ENCODE data around the gene BNC1.
"Not testable (repeated sequence)": the region's sequence is repeated elsewhere in the genome, so short reads cannot be mapped to it uniquely, and the experiment has no call there.

Gene BNC1

DNA sequence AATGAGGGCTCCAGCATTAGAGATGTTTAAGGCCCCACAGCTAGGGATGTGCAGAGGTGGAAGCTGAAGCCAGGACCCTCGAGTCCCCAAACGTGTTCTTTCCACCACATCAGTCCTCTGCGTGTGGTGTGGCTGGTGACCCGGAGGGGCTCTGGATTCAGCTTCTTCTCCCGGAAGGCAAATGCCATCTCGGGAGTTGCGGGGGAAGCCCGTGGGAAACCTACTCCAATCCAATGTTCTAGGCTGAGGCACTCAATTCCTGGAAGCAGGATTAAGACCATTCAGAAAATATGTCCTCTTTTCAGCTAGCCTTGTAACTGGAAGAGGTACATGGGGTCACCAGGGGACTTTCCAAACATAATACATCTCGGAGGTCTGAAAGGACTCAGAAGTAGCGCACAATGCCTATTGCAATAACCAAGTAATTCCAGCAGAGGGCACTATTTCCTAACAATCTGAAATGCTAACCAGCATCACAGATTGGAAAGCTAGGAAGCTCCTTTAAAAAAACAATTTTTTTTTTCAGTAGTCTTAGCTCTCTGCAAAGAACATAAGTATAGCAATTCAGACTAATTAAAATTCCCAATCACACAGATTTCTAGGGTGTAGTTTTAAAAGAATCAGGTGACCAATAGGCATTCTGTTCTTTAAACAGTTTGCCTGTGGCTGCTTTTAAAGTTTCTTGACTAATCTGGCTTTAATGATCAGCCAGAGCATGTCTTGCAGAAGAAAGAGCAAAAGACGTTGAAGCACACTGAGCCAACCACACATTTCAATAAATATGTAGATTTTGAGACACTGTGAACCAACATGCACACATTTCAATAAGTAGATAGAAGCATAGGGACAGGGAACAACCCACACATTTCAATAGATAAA is 36.1 kb downstream of the BNC1 start:
- DNase-seq (ENCODE audit: low read depth in 2 of 2), result no peak

DNA sequence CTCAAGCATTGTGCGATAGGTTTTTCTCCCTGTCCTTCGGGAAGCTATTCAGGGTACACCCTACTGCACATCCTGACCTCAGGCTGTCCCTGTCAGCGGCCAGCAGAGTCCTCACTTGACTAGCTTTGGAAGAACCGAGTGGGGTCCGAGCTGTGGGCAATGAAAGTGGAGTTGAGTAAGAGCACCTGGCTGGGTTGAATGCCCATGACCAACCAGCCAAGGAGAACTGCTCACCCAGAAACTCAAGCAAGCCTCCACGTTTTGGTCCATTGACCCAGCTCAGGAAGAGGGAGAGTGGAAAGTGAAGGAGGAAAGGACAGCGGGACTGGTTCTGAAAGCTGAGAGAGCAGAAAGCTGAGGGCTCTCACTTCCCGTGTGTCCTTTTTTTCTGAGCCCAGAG is 40.8 kb downstream of the BNC1 start:
- DNase-seq (ENCODE audit: low read depth in 2 of 2), result no peak

DNA sequence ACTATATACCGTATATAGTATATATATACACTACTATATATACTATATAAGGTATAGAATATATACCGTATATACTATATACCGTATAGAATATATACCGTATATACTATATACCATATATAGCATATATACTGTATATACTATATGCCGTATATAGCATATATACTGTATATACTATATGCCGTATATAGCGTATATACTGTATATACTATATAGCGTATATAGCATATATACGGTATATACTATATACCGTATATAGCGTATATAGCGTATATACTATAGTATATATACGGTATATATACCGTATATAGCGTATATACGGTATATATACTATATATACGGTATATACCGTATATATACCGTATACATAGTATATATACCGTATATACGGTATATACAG is 54.2 kb downstream of the BNC1 start:
- DNase-seq (ENCODE audit: low read depth in 2 of 2), result no peak

DNA sequence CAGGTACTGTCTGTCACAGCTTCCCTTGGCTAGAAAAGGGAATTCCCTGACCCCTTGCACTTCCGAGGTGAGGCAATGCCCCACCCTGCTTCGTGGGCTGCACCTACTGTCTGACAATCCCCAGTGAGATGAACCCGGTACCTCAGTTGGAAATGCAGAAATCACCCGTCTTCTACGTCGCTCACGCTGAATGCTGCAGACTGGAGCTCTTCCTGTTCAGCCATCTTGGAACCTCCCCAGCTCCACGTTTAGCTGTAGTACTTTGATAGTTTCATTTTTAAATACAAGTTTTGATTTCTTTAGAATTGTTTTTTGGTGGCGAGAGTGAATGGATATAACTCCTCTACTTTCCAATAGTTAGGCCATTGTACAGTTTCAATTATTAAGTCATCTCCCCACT is 59.0 kb downstream of the BNC1 start:
- DNase-seq (ENCODE audit: low read depth in 2 of 2), result no peak

DNA sequence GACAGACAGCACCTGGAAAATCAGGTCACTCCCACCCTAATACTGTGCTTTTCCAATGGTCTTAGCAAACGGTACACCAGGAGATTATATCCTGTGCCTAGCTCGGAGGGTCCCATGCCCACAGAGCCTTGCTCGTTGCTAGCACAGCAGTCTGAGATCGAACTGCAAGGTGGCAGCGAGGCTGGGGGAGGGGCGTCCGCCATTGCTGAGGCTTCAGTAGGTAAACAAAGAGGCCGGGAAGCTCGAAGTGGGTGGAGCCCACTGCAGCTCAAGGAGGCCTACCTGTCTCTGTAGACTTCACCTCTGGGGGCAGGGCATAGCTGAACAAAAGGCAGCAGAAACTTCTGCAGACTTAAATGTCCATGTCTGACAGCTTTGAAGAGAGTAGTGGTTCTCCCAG is 62.7 kb downstream of the BNC1 start:
- not testable (repeated sequence) for DNase-seq (ENCODE audit: low read depth in 2 of 2)

DNA sequence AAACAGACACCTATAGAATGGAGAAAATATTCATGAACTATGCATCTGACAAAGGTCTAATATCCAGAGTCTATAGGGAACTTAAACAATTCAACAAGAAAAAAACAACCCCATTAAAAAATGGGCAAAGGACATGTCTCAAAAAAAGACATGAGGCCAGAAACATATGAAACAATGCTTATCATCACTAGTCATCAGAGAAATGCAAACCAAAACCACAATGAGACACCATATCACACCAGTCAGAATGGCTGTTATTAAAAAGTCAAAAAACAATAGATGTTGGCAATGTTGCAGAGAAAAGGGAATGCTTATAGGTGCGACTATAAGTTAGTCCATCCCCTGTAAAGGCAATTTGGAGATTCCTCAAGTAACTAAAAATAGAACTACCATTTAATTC is 65.4 kb downstream of the BNC1 start:
- DNase-seq (ENCODE audit: low read depth in 2 of 2), result no peak

DNA sequence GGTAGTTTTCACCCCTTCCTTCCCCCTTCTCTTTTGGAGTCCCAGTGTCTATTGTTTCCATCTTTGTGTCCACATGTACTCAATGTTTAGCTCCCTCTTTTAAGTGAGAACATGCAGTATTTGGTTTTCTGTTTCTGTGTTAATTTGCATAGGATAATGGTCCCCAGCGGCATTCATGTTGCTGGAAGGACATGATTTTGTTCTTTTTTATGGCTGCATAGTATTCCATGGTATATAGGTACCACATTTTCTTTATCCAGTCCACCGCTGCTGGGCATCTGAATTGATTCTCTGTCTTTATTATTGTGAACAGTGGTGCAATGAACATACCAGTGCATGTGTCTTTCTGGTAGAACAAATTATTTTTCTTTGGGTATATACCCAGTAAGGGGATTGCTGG is 69.2 kb downstream of the BNC1 start:
- DNase-seq (ENCODE audit: low read depth in 2 of 2), result no peak

DNA sequence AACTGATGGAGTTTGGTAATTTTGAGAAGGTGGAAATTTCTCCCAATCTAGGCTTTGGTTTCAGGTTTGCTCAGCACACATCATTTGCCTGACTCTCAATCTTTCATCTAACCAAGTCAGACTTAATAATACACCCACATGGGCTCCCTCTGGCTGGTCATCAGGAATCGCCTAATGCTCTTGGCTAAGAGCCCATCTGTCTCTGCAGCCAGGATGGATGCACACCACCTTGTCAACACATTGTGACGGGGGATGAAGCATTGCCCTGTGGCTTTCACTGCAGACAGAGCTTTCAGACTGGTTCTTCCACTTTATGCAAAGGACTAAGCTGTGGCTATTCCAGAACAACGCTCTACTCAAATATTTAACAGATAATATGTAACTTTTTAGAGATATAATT is 73.8 kb downstream of the BNC1 start:
- no peak for DNase-seq (ENCODE audit: low read depth in 2 of 2)

DNA sequence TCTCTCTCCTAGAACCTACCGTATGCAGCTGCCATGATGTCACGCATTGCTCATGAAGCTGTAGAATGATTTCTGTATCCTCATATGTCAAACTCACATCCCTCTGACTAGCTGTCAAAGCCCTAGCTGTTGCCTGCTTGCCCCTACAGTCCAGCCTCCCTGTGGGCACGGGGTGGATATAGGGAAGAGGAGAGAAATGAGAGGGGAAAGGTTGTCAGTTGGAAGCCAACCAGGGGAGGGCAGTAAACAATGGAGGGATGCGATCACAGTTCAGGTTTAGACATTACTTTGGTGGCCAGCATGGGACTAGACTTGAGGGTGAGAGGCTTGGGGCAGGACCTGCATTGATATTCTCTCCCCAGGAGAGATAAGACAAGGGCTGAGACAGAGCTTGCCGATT is 75.1 kb downstream of the BNC1 start:
- DNase-seq (ENCODE audit: low read depth in 2 of 2), result no peak

DNA sequence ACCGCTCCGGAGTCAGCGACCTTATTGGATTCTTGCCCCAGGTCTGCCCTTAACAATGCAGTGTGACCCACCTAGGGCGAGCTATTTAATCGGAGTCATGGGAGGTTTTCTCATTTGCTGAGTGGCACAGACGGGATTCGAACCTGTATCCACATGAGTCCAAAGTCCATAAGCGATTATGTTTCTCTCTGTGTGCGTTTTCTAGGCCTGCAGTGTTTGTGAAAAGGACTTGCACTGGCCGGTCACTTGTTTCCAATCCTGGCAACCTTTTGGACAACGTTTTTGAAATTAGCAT is 76.2 kb downstream of the BNC1 start:
- no peak for DNase-seq (ENCODE audit: low read depth in 2 of 2)

DNA sequence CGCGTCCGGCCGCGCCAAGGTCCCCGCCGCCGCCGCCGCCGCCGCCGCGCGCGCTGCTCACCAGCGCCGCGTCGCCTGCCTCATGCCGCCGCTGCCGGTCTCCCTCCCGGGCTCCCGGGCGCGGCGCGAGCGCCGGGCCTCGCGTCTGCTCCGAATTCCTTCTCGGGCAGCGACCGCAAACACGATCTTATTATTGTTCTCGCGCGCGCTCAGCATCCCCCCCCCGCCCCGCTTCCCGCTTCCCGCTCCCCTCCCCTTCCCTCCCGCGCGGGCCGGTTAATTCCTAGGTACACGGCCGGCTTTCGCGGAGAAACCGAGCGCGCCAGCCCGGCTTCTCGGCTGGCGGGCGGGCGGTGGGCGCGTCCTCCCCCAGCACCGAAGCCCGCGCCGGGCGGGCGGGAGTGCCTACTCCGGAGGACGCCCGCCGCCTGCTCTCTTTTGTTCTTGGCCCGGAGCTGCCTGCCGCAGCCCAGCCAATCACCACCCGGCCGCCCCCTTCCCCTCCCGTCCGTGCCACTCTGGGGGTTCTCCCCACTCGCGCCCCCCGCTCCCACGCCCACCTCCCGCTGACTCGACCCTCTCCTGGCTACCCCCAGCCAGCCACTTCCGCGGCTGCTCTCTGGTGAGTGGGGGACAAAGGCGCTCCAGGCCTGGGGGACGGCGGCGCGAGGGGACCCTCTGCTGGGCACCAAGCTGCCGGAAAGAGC is 76.7 kb downstream of the BNC1 start, which contains the start of gene HDGFL3:
TSS of gene HDGFL3 (minus strand) at position 164 of the 707 bp plus-strand sequence. CDS start 409 bp downstream, outside the sequence.
- no peak for DNase-seq (ENCODE audit: low read depth in 2 of 2)

DNA sequence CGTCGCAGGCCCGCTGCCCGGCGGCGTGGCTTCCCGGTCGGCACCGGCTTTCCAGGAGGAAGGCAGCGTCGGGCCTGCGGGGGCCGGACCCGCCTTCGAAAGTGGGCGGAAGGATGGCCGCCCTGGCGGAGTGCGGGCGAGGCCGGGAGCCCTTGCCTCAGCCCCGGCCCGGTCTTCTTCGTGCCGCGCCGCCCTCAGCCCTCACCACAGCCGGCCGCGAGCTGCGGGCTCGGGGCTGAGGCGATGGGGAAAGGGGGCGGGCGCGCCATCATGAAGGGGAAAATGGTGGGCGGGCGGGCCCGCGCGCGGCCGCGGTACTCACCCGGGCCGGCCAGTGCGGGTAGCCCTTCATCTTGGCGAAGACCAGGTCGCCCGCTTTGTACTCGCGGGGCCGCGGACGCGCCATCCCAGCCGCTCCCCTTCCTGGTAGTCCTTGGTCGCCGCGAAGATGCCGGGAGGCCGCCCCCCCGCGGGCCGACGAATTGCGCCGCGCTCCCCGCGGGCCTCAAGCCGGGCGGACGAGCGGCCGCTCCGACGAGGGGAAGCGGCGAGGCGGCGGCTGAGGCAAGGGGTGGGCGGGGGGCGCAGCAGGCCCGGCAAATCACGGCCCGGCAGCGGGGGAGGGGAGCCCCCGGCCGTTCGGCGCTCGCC is 77.3 kb downstream of the BNC1 start:
- DNase-seq (ENCODE audit: low read depth in 2 of 2), result no peak

DNA sequence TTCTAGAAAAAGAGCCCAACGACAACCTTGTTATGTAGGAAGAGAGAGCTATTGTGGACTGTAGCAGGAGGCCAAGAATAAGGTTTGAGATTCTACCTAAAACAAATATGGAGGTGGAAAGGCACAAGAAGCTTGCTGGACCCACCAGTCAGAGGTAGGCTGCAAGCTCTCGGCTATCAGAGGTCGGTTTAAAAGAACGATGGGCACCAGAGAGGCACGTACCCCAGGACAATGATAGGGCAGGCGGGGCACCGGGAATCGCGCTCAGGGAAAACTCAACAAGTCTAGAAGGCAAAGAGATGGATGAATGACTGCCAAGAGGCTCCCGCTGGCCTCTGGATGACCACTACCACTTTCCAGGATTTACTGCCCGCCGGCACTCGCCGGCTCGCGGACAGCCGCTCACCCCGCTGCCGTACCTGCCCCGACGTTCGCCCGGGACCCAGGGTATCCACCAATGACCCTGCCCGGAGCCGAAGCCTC is 77.9 kb downstream of the BNC1 start:
- DNase-seq (ENCODE audit: low read depth in 2 of 2), result no peak

All from stimulated activated CD8-positive, alpha-beta memory T cell treated with anti-CD3 and anti-CD28 coated beads, Interleukin-2, amount 100 ng/mL, for 1 hour (primary cell).